Stimulated activated naive CD4-positive, alpha-beta T cell (primary cell): ENCODE data around the gene GRIK1.

Source experiments
- DNase-seq, 6 experiments: peaks; one replicate each; lab custom pipeline; 2025; lab: John Stamatoyannopoulos, UW

The GRIK1 gene

DNA sequence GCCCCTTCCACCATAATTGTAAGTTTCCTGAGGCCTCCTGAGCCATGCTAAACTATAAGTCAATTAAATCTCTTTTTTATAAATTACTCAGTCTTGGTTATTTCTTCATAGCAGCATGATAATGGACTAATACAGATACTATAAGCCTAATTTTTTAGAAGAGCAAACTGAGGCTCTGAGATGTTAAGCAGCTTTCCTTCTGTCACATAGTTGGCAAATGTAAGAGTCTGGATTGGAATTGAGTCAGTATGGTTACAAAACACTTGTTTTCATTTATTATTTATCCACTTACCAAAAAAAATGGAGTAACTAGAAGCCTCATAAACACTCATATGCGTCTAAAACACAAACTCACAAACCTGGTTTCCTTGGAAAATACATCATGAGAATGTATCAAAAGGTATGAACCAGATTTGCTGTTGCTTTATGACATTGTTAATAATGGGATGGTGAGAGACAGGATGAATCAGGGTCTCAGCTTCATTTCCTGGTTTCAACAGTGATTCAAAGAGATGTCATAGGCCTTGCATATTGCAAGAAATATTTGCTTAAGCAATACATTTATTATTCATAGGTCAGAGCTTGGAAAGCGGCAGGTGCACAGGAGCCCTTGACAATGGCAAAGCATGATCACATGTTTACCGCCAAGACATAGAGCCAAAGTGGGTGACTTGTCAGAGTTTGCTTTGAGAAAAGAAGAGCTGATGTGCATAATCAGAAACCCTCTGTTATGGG lies 221.5 kb downstream of the GRIK1 start:
- no peak for DNase-seq

DNA sequence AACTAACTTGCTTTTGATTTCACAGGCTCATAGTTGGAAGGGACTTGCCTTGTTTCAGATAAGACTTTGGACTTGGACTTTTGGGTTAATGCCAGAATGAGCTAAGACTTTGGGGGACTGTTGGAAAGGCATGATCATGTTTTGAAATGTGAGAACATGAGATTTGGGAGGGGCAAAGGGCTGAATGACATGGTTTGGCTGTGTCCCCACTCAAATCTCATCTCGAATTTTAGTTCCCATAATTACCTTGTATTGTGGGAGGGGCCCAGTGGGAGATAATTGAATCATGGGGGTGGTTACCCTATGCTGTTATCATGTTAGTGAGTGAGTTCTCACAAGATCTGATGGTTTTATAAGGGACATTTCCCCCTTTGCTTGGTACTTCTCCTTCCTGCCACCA lies 222.1 kb downstream of the GRIK1 start:
- no peak for DNase-seq

DNA sequence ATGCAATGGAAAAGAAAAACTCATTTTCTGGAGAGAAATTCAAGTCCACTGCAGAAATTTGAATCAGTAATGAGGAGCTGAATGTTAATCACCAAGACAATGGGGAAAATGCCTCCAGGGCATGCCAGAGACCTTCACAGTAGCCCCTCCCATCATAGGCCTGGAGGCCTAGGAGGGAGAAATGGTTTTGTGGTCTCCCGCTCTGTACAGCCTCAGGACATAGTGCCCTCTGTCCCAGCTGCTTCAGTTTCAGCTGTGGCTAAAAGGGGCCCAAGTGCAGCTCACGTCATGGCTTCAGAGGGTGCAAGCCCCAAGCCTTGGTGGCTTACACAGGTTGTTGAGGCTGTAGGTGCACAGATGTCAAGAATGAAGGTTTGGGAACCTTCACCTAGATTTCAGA lies 223.0 kb downstream of the GRIK1 start:
- no peak for DNase-seq

DNA sequence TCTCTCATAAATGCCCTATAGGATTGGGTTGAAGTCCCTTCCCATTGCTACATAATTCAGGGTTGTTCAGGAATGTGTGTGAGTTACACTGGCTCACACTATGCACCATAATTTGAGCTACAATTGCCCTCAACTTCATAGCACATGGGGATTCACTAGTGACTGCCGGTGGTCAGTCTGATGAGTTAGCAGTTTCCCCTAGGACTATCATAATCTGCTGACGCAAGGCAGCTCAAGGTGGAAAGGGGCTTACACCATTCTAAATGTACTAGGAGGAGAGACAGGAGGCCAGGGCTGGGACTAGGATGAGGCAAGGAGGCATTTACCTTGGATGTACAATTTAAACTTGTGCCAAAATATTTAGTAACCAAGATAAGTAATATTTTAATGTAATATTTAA lies 224.7 kb downstream of the GRIK1 start:
- DNase-seq: no peak

DNA sequence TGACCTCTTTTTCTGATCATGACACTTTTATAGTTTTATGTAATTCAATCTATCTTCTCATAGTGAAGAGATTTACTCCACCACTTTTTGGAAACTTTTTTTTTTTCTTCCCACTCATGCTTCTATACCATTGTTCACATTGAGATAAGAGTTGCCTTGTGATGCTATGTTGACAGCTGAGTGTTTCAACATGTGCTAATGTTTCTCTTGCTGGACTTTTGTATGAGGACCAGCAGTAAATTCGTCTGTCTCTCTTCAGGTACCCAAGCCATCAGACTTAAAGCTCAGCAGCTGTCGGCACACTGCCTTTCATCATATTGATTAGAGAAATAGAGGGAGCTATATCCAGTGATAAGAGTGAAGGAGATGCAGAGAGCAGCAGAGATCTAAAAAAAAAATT lies 227.0 kb downstream of the GRIK1 start:
- no peak for DNase-seq

DNA sequence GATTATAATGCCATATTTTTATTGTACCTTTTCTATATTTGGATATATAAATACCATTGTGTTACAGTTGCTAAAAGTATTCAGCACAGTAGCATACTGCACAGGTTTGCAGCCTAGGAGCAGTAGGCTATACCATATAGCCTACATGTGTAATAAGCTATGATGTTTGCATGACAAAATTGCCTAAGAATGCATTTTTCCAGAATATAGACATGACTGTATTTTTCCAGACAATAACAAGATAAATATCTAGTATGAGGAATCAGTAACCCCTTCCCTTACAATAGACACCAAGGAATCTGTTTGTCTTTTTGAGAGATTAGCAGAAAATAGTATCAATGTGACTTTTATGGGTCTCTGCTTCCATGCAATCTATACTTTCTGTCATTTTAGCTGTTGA lies 228.6 kb downstream of the GRIK1 start:
- no peak for DNase-seq

DNA sequence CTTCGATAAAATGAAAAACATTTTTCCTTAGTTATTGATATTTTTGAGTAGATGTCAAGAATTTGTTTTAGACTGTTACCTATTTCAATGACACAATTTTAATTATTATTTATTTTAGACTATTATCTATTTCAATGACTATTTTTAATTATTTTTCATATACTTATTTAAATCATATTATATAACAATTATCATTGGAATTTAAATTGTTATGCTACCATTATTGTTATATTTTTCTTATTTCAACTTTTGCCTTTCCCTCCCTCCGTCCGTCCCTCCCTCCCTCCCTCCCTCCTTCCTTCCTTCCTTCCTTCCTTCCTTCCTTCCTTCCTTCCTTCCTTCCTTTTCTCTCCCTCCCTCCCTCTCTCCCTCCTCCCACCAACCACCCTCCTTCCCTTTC lies 229.3 kb downstream of the GRIK1 start:
- no peak for DNase-seq

DNA sequence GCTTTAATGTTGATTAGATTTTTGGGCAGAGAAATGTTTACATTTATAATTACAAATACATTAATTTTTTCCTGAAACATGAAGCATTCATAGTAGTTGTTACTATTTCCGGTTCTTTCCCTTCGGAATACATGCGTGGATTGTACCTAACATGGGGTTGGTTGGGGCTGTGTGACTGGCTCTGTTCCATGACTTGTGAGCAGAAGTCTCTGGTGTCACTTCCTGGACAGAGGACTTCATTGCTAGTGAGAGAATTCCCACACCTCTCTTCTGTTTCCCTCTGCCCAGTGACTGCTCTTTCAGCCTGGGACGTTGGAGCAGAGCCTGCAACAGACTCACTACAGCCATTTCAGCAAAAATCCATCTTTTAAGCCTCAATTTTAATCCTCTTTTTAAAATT lies 231.4 kb downstream of the GRIK1 start:
- no peak for DNase-seq

DNA sequence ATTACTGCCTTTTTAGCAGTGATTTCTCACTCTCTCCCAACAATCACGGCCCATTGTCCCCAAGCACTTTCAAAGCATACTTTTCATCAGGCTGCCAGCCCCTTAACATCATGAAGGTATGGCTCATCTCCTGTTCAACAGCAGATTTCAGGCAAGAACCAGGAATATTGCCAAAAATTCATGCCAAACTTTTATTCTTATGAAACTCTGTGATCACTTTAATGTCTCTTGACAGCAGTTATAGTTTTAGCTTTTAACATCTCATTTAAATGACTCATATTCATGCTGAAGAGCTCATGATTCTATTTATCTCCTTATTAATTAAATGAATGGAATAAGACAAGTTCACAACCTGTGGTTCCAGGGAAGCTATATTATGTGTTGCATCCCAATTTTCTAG lies 235.1 kb downstream of the GRIK1 start:
- no peak for DNase-seq

DNA sequence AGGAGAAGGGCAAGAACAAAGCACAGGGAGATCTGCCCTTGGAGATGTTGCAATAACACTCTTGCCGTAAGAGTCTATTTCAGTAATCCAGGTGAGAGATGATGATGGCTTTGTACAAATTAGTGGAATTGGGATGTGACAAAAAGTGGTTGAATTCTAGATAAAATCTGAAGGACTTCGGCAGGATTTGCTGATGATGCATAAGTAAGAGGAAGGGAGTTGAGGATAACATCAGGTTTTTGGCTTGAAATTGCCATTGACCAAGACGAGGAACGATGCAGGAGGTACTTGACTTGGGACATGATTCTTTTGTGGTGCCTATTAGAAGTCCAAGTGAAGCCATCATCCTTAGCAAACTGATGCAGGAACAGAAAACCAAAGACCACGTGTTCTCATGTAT lies 238.1 kb downstream of the GRIK1 start:
- no peak for DNase-seq

DNA sequence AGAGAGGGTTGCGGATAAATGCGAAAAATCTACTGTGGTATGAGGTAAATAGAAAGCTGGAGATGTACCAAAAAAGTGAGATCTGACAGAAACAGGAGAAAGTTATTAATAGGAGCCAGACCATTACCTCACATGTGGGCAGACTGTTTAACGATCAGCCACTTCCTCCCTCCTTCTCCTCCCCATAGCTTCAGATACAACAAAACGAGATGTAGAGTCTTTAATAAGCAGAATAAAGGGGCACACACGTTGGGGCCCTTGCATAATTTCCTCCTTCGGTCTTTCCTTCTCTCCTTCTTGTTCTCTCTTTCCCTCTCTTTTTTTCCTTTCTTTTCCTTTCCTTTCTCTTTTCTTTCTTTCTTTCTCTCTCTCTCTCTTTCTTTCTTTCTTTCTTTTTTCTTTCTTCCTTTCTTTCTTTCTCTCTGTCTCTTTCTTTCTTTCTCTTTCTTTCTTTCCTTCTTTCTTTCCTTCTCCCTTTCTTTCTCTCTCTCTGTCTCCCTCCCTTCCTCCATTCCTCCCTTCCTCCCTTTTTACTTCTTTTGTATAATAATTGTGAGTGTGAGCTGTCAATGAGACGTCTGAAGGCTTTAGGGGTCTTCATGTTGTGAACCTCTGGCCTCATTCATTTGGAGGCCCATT lies 242.1 kb downstream of the GRIK1 start:
- DNase-seq: no peak

DNA sequence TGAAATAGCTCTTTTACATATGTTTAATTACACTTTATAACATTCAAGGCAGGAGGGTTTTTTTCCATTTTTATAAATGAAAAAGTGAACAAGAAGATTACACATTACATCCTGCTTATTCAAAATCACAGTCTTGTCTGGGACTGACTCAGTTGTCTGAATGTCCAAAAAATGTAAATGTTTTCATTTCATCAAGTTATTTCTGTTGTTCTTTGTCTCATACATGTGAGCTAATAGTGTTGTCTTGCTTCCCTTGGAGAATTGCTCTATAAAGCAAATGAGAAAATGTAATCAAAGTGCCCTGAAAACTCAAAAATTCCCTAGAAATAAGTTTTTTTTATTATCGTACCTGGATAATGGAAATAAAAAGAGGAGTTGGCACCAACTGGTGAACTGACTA lies 242.9 kb downstream of the GRIK1 start:
- no peak for DNase-seq

DNA sequence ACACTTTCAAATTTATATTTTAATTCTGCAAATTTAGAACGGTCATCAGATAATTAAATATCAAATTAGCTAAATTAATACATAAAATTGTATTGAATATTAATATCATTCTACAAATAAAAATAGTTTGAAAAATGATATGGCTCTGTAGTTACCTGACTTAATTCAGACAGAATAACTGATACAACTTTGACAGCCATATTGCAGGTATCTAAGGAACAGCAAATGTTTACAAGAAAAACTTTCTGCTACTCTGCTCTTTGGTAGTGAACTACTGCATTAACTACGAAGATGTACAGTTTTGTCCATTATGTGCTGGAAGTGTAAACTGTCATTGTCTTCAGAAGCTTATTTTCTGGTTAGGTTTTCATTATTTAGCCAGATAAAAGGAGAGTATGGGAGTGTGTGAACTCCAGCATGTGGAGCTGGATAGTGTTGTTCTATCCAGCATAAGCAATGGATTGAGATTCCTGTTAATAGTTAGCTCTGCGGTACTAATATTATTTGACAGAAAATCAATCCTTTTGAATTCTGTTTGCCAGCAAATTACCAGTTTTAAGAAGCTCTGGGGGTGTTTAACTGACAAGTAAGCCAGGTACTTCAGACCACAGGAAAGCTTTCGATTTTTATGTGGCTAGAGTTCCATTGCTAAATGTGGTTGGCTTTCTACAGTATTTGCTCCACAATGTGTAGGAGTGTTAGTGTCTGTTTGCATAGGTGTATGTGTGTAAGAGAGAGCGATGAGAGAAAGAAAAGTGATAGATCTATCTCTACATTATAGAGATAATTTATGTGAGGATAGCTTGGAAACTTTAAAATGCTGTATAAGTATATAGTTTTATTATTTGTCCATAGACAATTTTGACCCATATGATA lies 247.9 kb downstream of the GRIK1 start:
- no peak for DNase-seq

DNA sequence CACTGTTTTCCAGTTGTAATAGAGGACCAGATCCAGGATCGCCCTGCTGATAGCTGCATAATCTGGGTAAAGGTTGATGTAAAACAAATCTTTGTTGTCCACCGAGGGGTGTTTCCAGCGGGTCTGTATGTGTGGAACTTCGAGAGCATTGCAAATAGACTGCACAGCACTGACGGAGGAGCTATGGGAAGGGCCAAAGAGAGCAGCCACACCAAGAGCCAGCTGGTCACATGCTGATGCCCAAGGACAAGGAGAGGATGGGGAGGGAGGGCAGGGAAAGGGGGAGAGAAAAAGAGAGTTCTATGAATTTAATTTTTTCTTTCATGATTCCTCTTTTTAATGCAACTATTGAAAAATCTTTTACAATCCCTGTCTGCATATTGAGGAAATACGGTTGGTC lies 250.0 kb downstream of the GRIK1 start:
- no peak for DNase-seq

DNA sequence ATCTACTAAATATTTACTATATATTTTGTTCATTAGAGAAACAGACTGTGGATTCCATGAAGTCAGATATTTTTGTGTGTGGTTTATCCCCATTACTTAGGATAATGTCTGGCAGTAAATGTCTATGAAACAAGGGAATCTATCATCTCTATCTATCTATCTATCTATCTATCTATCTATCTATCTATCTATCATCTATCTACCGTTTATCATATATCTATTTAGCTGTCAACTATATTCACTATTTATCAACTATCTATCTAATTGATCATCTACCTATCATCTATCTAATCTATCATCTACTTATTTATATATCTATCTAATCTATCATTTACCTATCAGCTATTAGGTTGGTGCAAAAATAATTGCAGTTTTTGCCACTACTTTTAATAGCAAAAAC lies 255.7 kb downstream of the GRIK1 start:
- no peak for DNase-seq

DNA sequence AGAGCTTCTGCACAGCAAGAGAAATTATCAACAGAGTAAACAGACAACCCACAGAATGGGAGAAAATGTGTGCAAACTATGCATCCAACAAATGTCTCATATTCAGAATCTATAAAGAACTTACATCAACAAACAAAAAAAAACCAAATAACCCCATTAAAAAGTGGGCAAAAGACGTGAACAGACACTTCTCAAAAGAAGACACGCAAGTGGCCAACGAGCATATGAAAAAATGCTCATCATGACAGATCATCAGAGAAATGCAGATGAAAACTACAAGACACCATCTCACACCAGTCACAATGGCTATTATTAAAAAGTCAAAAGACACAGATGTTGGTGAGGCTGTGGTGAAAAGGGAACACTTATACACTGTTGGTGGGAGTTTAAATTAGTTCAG lies 257.0 kb downstream of the GRIK1 start:
- DNase-seq: no peak

DNA sequence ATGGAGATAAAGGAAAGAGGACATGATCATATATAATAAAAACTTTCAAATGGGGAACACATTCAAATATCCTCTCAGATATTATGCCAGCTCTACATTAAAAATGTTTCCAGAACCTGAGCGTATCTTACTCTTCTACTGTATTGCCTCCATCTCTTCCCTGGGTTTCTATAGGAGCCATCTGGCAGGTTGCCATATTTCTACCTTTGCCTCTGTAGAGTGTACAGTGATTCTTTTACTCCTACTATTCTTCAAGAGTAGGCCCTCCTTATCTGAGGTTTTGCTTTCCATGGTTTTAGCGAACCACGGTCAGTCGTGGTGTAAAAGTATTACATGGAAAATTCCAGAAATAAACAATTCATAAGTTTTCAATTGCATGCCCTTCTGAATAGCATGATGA lies 259.5 kb downstream of the GRIK1 start:
- DNase-seq: no peak

DNA sequence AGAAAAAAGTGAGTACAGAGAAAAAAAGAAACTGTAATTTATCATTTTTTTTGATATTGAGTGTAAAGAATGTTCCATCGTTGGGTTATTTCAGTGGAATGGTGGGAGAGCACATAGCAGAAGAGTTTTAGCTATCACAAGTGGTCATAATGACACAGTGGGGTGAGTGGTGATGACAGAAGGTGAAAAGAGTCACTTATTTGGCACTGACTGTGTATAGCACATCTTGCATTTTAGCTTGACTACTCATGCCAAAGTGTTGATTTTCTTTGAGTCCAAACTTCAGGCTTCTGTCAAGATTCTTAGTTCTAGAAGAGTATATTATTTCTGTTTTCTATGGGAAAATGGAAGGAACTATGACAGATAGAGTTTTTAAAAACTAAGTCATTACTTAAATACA lies 261.2 kb downstream of the GRIK1 start:
- DNase-seq: no peak

DNA sequence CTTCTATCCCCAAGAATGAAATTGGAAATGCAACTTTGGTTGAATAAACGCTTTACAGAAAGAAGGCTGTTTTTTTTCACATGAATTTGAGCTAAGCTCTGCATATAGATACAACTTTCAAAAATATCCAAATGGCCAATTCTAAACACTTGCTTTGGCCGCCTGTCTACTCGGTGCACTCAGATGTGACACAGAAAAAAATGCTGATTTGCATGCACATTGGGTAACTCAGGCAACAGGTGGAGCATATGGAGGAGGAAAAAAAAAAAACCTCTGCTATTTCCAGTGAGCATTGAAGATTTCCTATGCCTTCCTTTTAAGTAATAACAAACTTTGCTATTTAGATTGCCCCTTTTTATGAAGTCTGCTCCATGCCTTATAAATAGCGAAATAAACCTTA lies 262.5 kb downstream of the GRIK1 start:
- no peak for DNase-seq

DNA sequence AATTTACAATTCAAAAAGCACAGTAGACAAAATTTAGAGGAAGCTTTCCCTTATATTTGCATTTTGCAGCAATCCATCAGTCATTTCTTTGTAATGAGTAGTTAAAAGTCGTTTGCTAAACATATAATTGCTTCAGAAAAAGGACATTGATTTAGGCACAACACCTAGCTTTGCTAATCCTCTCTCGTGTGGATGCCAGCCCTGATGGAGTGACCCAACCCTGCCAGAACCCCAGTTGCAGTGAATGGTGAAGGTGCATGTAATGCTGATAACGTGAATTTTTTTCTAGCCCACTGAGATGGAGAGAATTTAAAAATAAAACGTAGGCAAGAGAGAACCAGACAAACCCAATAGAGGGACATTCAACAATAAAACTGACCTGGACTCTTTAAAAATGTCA lies 263.4 kb downstream of the GRIK1 start:
- DNase-seq: no peak

DNA sequence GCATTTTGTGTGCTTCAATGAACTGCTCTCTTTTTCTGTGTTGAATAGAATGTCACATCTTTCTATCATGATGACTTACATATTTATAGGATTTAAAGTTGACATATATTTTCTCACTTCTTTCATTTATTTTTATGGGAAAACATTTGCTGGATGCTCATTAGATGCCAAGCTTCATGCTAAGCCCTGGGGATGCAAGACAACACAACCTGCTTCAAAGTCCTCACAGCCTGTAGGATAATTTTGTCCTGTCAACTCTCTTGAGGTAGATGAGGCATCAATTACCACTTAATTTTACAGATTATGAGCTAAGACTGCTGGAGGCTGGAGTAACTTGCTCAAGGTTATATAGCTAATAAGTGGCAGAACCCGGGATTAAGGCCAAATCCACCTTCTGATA lies 264.3 kb downstream of the GRIK1 start:
- no peak for DNase-seq

DNA sequence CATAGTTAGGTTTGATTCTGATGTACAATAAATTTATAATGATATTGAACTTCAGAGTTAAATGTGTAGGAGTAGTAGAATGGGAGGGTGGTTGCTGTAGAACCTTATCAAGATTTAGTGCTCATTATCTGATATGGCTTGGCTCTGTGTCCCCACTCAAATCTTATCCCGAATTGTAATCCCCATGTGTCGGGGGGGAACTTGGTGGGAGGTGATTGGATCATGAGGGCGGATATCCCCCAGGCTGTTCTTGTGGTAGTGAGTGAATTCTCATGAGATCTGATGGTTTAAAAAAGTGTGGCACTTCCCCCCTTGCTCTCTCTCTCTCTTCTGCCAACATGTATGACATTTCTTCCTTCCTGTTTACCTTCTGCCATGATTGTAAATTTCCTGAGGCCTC lies 265.5 kb downstream of the GRIK1 start:
- DNase-seq: no peak

DNA sequence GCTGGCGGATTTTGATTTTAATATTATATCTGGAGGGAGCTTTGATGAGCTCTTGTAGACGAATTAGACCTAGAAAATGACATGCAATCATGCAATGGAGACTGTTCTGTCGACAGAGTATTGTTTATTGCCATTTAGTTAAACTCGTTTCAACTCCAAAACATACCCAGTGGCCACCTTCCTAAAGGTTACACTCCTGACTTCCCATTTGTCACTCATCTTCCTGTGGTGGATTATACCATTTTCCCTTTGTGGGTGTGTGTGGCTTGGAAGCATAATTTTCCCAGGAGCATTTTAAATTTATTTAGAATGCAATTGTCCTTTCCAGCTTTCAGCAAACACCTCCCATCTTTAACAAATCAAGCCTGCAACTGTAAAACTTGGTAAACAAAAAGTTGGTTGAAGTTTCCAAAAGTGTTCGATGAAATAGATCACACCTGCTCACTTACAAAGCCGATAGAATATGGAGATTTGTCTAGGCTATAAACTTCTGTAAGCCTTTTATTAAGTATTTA lies 266.6 kb downstream of the GRIK1 start:
- no peak for DNase-seq
